Parietal lobe (tissue), 1 donor: ENCODE results near the gene SLC6A9. TPM values are rescaled to one million over a fixed set of nuclear protein-coding genes. Genes with fewer than 3 reads are reported as not detected.

ENCODE experiments used
- total RNA-seq: library from RNA; depleted of rRNA; stranded (reverse); fragments of >200 nt; gene quantifications from one replicate; pipeline ENCODE4 v1.2.3, GENCODE V29; 2014

The SLC6A9 gene
- total RNA-seq, result 5.9 TPM

GRCh38 chr1:44031252-44032169 lies at the start of gene SLC6A9:
TSS of gene SLC6A9 (minus strand) at chr1:44031462. CDS start at chr1:44024277, 7,185 bp downstream.

GRCh38 chr1:43991476-43992231 lies 39.6 kb downstream of the SLC6A9 start, which contains the start of gene CCDC24:
TSS of gene CCDC24 (plus strand) at chr1:43991599. CDS start at chr1:43991879, 280 bp downstream.

GRCh38 chr1:43978551-43979260 lies 52.6 kb downstream of the SLC6A9 start, which contains the start of gene B4GALT2:
TSS of gene B4GALT2 (plus strand) at chr1:43979210. CDS start at chr1:43981161, 1,951 bp downstream.

GRCh38 chr1:43974443-43975248 lies 56.6 kb downstream of the SLC6A9 start, which contains the start of gene ATP6V0B:
TSS of gene ATP6V0B (plus strand) at chr1:43974960. CDS start at chr1:43975041, 81 bp downstream.

GRCh38 chr1:43969746-43970466 lies 61.4 kb downstream of the SLC6A9 start, which contains the start of gene DPH2:
TSS of gene DPH2 (plus strand) at chr1:43970010. CDS start at chr1:43970176, 166 bp downstream.

Other genes starting within 250 kb of the SLC6A9 start
- 0.31 TPM for gene ARTN, start 97.7 kb downstream of the SLC6A9 start, total RNA-seq
- 23.5 TPM for gene IPO13, start 84.5 kb downstream of the SLC6A9 start, total RNA-seq
- gene DPH2, start 61.5 kb downstream of the SLC6A9 start, total RNA-seq, result 18.8 TPM
- 126 TPM for gene ATP6V0B, start 56.5 kb downstream of the SLC6A9 start, total RNA-seq
- 82.0 TPM for gene B4GALT2, start 52.3 kb downstream of the SLC6A9 start, total RNA-seq
- gene CCDC24, start 39.9 kb downstream of the SLC6A9 start, total RNA-seq, result 7.8 TPM
- not detected for gene KLF17, start 87.4 kb upstream of the SLC6A9 start, total RNA-seq
- not detected for gene KLF18, start 110.2 kb upstream of the SLC6A9 start, total RNA-seq
- 50.7 TPM for gene DMAP1, start 182.0 kb upstream of the SLC6A9 start, total RNA-seq